ENCODE data around the gene JSRP1.

The JSRP1 gene

DNA sequence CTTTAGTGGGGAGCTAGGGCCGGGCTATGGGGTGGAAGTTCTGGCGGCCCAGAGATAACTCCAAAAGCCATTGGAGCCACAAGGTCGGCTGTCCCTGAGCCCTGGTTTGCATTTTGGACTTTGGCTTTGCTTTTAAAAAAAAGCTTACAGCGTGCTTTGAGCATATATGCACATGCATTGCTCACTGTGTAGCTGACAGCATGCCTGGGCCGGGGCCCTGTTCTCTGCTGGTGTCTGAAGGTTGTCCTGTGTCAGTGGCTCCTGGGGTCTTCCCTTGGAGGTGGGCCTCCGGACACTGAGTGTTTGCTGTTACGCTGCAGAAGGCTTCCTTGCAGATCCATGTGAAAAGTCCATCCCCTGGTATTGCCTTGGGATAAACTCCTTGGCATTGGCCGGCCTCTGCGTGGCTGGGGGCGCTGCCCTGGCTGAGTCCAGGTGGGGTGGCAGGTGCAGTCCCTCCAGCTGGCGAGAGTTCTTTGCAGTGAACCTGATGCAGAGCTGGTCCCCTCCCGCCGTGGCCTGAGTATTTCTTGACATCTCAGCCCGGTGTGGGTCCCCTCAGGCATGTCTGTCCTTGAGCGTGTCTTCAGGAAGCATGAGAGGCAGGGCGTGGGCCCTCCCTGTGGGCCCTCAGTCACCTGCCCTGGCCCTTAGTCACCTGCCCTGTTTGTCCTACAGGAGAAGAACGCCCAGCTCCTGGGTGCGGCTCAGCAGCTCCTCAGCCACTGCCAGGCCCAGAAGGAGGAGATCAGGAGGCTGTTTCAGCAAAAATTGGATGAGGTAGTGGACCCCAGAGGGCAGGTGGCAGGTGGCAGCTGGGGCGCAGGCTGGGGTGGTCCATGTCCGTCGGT is 43.1 kb downstream of the JSRP1 start:
- DNase-seq = no peak

DNA sequence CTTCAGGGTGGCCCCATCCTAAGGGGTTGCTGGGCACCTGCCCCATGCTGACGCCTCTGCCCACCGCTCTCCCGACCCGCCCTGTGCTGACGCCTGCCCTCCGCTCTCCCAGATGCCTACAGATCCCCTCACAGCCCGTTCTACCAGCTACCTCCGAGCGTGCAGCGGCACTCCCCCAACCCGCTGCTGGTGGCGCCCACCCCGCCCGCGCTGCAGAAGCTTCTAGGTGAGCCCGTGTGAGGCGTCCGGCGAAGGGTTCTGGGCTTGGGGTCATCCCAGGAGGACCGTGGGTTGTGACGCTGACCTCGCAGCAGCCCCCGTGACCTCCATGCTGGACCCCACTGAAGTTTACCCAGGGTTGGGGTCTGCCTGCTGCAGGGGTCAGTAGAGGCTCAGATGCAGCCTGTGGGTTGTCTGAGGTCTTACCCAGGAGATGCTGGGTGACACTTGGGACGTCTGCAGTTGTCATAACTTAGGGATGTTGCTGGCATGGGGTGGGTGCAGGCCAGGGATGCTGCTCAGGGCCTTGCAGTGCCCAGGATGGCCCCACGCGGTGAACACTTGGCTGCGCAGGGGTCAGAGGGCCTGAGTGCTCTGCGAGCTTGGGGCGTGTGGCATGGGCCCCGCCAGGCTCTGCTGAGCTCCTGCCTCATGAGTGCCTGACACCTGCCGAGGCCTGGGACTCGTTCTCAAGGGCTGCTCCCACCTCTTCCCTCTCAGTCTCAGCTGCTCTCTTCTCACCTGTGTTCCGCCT is 45.1 kb downstream of the JSRP1 start:
- DNase-seq = no peak

GRCh38 chr19:2210206-2210605 is 46.0 kb downstream of the JSRP1 start:
- DNase-seq = no peak

GRCh38 chr19:2209408-2209807 is 46.8 kb downstream of the JSRP1 start:
- DNase-seq = no peak

GRCh38 chr19:2208975-2209374 is 47.2 kb downstream of the JSRP1 start:
- no peak for DNase-seq

- no peak for DNase-seq
Observed at GRCh38 chr19:2207991-2208860, 48.0 kb downstream of the JSRP1 start.

DNA sequence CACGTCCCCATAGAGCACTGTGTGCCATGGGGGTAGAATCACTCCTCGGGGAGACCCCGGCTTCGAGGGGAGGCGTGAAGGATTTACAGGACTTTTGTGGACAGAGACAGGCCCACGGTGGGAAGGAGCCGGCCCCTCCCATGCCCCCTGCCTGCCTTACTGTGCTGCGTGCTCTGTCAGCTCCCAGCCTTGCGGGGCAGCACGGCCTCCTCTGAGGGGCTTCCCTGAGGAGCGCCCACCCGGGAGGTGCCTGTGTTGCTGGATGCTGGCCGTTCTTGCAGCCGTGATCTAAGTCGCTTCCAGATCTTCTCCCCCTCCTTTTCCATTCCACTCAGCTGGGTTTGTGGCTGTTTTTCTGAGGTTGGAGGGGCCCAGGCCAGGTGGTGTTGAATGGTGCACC is 49.2 kb downstream of the JSRP1 start:
- DNase-seq = no peak

GRCh38 chr19:2202366-2202765 is 53.9 kb downstream of the JSRP1 start:
- DNase-seq = no peak
